ENCODE data around the gene SMG6.
"Not testable (repeated sequence)": the region's sequence is repeated elsewhere in the genome, so short reads cannot be mapped to it uniquely, and the experiment has no call there.

The SMG6 gene

DNA sequence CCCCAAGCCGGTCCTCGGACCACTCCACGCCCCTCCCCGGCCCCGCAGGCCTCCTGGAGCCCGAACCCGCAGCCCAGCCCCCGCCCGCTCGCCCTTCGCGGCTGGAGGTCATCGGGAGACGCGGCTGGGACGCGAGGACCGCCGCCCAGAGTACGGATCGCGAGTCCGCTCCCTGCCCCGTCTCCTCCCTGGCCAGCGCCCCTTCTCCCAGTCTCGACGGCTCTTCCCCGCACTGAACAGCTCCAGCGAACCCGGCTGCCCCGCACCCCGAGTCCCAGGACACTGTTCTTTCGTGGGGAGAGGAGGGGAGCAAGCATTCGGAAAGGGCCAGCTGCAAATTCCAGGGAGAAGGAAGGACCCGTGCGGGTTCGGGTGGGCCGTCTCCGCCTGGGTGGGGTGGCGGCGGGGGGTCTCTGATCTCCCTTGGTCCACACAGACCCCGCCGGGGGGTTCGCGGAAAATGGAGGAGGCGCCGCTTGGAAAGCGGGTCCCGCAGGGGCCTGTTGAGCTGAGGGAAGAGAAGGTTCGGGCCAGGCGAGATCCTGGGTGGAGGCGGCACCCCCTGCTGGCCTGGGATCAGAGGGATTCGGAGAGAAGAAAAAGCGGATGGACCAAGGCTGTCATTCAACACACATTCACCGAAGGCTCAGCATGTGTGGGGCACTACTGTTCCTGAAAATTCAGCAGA is 277.8 kb downstream of the SMG6 start:
- peak; percentile 89 for DNase-seq (ENCODE audit: low spot score)

DNA sequence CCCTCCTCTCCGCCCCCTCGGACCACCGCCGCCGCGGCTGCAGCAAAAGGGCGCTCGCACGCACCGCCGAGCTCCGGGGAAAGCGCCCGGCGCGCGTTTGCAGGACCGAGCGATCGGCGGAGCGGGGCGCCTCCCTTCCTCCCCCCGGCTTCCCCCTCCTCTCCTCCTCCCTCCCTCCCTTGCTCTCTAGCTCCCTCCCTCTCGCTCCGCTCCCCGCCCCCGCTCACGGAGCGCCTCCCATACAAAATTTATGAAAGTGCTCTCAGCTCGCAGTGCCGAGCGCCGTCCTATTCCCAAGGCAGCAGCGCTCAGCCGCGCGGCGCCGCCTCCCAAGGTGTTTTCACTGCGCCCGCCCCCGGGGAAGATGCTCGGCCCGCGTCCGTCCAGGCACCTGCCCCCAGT is 278.4 kb downstream of the SMG6 start, which contains the start of gene RTN4RL1:
Gene RTN4RL1, minus strand, starts transcription at position 115 of the 402 bp plus-strand sequence. CDS start 469 bp downstream, outside the sequence.
- DNase-seq (ENCODE audit: low spot score): peak; percentile 87

DNA sequence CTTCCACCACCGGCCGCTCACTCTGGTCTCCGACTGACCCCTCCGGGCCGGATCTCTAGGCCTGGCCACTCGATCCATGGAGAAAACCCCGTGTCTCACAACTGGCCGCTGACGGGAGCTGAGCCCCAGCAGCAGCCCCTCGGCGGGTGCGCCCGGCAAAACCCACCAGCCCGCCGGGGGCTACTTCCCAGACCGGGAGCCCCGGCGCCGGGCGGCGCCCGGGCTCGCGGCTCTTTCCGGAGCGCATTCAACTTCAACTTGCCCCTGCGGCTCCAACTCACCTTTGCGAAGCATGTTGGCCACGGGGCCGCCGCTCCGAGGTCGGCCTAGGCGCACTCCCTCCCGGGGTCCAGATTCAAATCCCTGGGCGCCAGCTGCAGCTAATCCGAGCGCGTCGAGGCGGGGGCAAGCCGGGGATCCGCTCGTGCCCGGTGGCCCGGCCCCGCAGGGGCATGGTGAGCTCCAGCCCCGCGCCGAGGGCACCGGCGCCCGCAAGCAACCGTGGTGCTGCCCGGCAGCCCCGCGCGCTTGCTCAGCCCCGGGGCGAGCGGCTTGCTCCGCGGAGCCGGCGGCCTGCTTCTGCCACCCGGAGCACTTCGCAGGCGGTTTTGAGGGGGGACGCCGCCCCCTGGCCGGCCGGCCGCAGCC is 278.9 kb downstream of the SMG6 start:
- peak; percentile 33 for DNase-seq (ENCODE audit: low spot score)

DNA sequence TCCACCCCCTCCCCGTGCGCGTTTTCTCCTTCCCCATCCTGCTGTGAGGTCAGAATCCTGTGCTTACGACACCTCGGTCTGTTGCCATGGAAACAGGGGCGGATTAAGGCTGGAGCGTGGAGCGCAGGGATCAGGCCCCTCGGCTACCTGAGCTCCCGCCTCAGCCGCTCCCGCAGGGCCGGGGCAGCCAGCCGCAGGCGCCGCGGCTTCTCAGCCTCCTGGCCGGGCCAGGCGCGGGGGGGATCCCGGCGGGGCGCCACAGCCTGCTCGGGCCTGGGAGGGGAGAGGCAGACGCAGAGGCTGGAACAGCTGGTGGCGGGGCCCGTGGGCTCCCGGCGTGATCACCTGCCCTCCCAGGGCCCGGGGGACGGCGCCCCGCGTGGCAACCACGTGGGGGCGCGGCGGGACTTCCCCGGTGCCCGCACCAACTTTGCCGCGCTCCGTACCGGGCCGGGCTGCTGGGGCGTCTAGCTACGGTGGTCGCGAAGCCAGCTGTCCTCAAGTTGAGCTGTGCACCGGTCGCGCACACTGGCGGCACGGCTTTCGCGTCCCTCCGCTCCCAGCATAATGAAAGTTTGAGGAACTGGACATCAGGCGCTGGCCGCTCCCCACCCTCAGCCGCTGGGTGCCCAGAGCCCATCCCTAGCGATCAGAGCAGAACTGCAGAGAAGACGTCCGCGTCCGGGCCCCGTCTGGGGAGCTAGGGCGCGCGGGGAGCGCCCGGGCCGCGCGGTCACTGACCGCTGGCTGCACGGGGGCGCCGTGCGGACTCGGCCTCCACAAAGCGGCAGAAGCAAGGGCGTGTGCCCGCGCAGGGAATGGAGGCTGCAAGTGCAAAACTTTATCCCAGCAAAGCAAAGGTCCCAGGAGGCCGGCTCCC is 279.7 kb downstream of the SMG6 start:
- DNase-seq (ENCODE audit: low spot score): peak; percentile 42

DNA sequence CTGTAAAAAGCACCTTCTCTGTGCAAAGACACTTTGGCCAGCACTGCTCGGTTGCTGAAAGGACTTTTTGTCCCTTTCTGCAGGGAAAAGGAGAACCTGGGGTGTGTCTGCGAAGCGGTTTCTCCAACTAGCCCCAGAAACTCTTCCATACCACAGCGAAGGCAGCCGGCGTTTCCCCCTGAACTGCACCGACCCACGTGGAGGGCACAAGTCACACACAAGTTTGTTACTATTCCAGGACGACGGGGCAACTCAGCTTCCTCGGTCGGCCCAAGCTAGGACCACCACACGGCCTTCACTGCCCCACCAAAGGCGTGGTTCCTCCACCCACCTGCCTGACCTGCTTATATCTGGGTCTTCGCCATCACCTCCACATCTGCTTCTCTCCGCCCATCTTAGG is 280.3 kb downstream of the SMG6 start:
- DNase-seq (ENCODE audit: low spot score): no peak

DNA sequence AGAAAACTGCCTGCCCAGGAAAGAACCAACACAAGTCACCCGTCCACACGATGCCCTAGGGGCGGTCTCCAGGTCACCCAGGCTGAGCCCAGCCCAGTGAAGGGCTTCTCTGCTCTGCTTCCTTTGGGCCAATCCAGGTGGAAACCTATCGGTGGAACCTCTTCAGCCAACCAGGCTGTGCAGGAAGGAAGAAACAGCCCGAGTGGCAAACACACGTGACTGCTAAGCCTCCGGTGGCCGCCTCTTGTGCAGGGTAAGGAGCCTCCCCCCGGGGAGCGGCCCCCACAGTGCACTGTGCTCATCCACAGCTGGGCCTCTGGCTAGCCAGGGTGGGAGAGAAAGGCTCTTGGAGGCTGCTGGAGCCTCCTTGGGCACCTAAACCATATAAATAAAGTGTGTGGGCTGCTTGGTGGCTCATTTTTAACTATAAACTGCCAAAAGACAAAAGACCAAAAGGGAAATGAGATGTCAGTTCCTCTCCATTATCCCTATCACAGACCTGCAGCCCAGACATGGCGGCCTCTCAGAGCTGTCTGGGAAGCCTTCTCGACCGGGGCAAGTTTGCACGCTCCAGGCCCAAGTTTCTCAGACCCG is 280.8 kb downstream of the SMG6 start:
- DNase-seq (ENCODE audit: low spot score): no peak

DNA sequence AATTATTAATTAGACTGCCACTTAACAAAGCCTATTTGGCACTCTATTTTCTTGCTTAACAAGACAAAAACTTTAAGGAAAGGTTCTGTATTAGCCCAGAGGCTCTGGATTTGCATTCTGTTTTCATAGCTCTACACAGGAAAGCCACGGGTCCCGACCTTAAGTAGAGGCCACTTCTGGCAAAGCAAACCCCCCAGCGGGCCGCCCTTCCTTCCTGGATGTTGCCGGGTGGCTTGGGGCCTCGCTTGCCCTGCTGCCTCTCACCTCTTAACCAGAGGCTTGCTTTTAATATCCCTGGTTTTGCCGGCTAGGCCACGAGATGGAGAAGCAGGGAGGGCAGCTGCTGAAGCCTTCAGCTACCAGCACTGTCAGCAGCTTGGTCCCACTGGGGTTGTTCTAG is 282.9 kb downstream of the SMG6 start:
- DNase-seq (ENCODE audit: low spot score): no peak

DNA sequence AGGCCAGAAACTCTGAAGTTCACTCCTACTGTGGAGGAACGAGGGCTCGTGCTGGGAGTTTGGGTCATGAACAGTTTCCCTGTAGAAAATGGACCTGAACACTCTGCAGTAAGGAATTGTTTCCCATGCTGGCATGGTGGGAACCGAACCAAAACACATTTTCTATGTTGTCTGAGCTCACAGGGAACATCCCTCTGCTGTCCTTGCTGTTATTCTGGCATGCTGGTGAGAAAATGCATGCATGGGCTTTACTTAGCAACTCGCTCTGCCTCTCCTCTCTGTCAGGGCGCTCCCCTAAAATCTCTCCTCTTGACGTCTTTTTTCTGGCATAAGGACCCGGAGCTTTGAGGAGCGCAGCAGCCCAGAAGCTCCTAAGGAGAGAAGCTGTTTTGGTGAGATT is 283.9 kb downstream of the SMG6 start:
- no peak for DNase-seq (ENCODE audit: low spot score)

DNA sequence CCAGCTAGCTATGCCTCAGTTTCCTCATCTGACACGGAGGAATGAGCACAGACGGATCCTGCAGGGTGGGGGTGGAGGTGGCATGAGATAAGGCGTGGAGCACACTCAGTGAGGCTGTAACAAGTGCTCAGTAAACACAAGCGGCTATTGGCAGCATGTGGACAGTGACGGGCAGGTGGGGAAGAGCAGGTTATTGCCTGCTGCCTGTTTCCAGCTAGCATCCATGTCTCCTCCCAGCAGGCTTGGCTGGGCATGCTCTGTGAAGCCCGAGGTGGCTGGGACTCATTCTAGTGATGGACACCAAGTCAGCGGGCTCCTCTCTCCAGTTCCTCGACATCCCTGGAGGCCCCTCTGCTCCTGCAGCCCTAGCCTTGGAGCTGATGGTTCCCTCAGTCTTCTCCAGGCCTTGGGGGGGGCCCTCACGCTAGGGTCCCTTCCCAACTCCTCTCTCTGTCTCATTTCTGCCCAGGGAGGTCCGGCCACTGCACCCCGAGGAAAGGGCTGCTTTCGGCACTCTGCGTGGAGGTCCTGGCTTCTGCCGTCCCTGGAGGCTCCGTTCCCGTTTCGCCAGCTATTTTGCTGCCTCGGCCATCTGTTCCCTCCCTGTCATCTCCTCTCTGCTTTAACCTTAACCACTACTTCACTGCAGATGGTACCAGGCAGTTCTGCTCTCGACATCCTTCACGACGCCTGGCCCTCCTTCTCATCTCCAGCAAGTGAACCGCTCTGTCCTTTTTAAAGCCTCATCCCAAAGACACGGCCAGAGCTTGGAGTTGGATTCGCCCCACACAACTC is 284.7 kb downstream of the SMG6 start:
- DNase-seq (ENCODE audit: low spot score): no peak

DNA sequence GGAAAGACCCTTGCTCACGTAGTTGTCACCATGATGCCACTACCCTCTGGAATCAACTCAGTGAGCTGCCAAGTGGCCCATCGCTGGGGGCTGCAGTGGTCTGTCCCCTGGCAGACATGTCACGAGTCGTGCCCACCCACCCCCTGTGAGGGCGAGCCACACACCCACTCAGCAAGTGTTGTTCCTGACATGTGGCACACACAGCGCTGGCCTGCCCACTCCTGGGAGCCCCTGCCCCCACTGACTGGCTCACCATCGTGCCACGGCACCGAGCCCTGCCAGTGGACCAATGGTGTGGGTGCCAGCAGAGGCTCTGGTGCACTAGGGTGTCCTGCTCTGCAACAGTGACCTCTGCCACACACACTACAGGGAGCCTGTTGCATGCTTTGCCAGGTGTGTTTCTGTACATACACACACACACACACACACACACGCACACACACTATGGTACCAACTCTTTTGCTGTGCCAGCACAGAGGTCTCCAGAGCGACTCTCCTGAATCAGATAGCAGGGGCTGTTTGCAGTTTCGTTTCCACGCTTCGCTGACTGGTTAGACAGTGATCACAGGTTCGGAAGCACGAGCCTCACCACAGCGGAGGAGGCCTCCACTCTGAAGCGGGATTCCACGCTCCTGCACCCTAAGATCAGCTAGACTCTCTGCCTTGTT is 286.2 kb downstream of the SMG6 start:
- no peak for DNase-seq (ENCODE audit: low spot score)

DNA sequence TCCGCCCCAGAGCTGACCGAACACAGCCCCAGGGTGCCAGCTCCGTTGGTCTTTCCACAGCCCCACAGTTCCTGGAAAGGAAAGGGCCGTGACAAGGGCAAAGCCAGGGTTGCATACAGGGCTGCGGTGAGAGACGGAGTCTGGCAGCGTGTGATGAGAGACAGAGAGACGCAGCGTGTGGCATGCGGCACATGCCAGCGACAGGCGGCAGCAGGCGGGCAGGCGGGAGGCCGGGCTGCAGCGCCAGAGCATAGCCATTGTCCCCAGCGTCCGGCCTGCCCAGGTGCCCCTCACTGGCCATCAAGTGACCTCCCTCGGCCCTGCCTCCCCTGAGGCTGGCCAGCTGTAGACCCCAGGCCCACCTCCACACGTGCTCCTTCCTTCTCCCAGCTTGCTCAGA is 287.1 kb downstream of the SMG6 start:
- no peak for DNase-seq (ENCODE audit: low spot score)

DNA sequence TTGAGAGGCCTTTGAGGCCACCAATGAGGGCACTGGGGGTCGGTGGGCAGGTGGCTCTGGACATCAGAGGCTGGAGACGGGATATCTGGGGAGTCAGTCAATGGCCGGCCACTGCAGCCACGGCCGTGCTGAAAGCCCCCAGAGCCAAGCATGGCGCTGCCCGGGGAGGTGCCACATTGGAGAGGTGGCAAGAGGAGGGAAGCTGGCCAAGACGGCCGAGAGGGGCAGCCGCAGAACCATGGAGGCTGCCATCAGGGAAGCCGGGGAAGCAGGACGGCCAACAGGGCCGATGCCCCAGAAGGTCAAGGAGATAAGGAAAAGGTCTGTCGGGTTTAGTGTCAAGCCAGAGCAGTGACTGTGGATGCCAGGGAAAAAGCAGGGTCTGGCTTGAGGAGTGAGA is 288.3 kb downstream of the SMG6 start:
- DNase-seq (ENCODE audit: low spot score): no peak

DNA sequence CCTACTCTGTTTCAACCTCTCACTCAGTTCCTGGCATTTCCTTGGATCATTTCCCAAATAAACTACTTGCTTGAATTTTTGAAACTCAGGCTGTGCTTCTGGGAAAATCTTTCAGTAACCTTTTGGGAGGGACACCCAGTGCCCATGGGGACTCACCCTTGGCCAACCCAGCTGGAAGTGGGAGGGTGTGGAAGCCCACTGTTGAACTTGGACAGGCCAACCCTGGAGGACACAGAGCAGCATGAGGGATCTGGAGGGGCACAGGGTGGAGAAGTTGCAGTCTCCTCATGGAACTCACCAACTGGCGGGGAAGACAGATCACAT is 289.6 kb downstream of the SMG6 start:
- DNase-seq (ENCODE audit: low spot score): no peak

DNA sequence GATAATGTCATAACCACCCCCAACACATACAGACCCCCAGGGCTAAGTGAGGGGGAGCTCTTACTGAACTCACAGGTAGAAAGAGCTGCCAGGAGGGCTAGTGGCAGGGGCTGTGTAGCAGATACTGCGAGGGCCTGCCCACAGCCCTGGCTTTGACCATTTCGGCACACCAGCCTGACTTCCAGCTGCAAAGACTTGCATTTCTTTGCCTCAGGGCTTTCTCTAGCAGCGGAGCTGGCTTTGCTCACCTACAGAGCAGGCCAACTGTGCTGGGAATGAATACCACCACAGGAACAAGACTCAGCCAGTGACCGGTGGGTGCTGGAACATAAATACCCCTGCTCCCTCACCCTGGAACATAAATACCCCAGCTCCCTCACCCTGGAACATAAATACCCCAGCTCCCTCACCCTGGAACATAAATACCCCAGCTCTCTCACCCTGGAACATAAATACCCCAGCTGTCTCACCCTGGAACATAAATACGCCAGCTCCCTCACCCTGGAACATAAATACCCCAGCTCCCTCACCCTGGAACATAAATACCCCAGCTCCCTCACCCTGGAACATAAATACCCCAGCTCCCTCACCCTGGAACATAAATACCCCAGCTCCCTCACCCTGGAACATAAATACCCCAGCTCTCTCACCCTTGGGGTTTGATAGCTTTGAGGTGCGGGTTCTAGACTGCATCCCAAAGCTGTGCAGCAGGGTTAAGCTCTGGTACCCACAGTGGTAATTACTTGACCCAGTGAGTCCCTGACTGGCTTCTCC is 290.2 kb downstream of the SMG6 start:
- DNase-seq (ENCODE audit: low spot score): not testable (repeated sequence)

DNA sequence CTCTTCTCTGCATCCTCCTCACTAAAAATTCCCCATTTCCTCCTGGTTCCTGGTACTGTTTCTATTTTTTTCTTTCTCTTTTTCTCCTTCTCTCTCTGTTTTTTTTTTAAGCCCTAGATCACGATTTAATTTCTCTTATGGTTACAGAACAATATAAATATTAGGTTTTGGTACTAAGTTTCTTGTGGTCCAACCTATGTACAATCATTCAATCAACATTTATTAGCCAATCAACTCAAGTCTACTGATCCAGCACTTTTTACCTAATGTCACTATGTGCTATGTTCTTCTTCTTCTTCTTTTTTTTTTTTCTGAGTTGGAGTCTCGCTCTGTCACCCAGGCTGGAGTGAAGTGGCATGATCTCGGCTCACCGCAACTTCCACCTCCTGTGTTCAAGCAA is 291.1 kb downstream of the SMG6 start:
- DNase-seq (ENCODE audit: low spot score): no peak

DNA sequence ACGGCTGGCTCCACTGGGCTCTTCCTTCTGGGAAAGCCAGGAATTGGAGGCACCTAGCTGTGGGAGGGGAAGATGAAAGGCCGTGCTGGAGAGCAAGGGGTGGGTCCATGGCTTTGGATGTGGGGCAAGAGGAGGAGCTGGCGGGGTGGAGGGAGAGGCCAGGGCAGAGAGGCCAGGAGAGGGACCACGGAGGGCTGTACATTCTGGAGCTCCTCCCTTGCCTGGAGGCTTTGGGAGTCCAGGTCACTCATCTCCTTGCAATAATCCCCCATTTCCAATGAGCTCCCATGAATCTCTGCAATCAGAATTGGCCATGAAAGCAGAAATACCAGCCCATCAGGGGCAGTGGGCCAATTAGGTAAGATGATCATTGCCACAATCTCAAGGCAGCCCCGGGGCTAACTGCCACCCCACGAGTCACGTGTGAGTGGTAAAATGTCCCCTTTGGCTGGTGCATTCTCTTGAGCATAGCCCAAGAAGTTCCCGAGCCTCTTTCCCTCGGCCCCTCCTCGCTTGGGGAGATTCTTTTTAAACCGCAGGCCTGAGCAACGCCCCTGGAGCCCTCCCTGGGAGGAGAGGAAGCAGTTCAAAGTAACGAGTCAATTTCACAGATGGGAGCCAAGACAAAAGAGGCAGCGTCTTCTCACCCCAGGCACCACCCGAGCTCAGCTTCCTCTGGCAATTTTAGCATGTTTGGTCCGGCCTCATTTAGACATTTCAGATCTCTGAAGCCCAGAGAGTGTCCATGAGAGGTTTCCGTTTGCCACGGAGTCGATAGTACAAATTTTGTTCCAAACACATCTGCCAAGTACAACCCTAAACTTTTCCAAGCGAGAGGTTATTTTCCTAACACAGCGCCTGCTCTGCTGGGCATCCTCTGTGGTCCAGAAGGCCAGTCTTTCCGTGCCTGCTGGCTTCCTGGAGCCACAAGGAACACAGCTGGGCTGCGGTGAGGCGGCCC is 291.9 kb downstream of the SMG6 start:
- DNase-seq (ENCODE audit: low spot score): peak; percentile 86
